ENCODE measurements around the gene RNF222.

DNA sequence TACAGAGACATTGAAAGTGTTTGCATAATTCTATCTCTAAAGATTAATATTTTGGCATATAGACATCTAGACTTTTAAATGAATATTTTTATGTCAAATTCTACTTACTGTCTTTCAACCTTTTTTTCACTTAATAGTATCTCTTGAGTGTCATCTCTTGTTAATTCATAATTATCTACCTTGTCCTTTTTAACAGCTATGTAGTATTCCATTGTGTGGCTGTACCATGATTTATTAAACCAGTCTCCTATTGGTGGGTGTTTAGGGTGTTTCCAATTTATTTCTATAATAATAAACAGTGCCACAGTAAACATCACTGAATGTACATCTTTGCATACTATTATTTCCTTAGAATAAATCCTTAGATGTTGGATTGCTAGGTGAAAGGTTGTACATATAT is 16.3 kb upstream of the RNF222 start:
- TF ChIP-seq, protein P1, sequence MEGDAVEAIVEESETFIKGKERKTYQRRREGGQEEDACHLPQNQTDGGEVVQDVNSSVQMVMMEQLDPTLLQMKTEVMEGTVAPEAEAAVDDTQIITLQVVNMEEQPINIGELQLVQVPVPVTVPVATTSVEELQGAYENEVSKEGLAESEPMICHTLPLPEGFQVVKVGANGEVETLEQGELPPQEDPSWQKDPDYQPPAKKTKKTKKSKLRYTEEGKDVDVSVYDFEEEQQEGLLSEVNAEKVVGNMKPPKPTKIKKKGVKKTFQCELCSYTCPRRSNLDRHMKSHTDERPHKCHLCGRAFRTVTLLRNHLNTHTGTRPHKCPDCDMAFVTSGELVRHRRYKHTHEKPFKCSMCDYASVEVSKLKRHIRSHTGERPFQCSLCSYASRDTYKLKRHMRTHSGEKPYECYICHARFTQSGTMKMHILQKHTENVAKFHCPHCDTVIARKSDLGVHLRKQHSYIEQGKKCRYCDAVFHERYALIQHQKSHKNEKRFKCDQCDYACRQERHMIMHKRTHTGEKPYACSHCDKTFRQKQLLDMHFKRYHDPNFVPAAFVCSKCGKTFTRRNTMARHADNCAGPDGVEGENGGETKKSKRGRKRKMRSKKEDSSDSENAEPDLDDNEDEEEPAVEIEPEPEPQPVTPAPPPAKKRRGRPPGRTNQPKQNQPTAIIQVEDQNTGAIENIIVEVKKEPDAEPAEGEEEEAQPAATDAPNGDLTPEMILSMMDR (conservative IDR thresholded peaks at IDR 0.05 in 1 of 2, IDR thresholded peaks at IDR 0.05 in 1 of 2; ENCODE audit: extremely low read depth in 1 of 2, insufficient read depth in 1 of 2, low read depth in 1 of 2, low read length in 2 of 2), result no peak
- TF ChIP-seq EZH2 (IDR thresholded peaks at IDR 0.05; ENCODE audit: borderline replicate concordance, low read length), result no peak
